Activated T-helper 17 cell treated with anti-CD3 and anti-CD28 coated beads, Interleukin-2, amount 50 U/mL, for 72 hours (primary cell): Measurements from ENCODE around the gene S100A7A. TPM values are rescaled to one million over a fixed set of nuclear protein-coding genes. Genes with fewer than 3 reads are reported as not detected.

Source experiments
- ATAC-seq: fragments of 150-1000 bp; cut with Tn5 transposase; replicated peaks from 2 replicates; pipeline ENCODE4 v1.10.0; 2021; ENCODE audit warnings: mild to moderate bottlenecking, moderate library complexity
- H3K27ac Mint-ChIP-seq: one replicate; pipeline ENCODE4 v1.8.0; 2022; ENCODE audit warnings: mixed read lengths
- H3K27me3 Mint-ChIP-seq: one replicate; pipeline ENCODE4 v1.8.0; 2022; ENCODE audit warnings: mixed read lengths
- H3K36me3 Mint-ChIP-seq: one replicate; pipeline ENCODE4 v1.8.0; 2022; ENCODE audit warnings: low read depth, mild to moderate bottlenecking, mixed read lengths
- H3K4me1 Mint-ChIP-seq: one replicate; pipeline ENCODE4 v1.8.0; 2022; ENCODE audit warnings: mixed read lengths
- H3K4me3 Mint-ChIP-seq: one replicate; pipeline ENCODE4 v1.8.0; 2022; ENCODE audit warnings: mild to moderate bottlenecking, mixed read lengths
- H3K9me3 Mint-ChIP-seq: one replicate; pipeline ENCODE4 v1.8.0; 2022; ENCODE audit warnings: mixed read lengths
- total RNA-seq, 2 donors: library from RNA; stranded (reverse); gene quantifications; one replicate each; pipeline ENCODE4 v1.2.3, GENCODE V29; 2022

S100A7A gene
- total RNA-seq = not detected

DNA sequence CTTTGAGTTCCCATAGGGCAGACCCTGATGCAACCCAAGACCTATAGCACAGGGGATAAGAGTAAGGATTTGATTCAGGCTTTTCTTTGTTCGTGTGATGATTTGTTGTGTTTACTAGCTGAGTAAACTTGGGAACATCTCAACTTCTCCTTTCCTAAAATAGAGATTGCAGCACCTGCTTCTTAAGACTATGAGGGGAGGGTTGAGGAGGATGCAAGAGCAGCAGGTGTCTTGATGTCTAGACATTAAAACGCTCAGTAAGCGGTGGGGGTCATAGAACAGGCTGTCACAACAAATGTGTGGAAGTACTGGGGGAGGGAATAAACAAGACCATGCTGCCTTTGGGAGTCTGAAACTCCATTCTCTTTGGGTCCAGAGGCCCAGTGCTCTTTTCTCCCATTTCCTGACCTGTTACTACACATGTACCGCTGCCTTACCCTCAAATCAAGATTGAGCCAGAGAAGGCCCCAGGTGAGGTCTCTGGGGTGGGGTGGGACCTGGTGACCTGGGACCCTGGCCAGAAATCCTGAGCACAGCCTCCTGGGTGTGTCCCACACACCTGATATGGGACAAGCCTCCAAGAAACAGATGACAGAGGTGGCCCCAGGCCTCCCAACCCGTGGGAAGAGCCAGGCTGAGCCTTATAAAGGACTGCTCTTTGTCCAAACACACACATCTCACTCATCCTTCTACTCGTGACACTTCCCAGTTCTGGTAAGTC is at the start of gene S100A7A:
S100A7A (plus strand) TSS at position 671 of the 721 bp plus-strand sequence. CDS start 1,563 bp downstream, outside the sequence.
- Mint-ChIP-seq H3K27me3 (peaks cover 26% of the 10 kb centered on the region), H3K4me1 (no peaks in the 10 kb centered on the region), H3K4me3 (no peak within 1 kb of the TSS), H3K27ac (no peak within 1 kb of the TSS), H3K36me3 (no peaks in the 10 kb centered on the region), H3K9me3 (peaks cover 4% of the 10 kb centered on the region)
- no peak for ATAC-seq

DNA sequence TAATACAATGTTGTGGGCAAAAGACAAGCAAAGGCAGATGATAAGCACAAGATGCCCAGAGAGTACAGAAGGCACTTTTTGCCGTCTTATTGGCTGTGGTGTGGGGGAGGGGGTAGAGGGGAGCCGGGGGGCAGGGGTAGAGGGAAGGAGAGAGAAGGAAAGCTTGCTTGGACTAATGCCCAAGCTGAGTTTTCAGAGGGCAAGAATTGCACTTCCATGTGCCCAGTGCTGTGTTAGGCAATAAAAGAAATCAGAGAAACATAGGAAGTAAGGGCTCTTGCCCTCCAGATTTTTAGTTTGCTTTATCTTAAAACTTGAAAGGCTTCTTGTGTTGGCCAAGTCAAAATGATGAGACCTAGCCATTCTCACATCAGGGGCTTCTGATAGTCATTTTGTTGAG is 49.2 kb upstream of the S100A7A start:
- no peak for ATAC-seq
- no peaks in the 10 kb centered on the region for H3K4me1 Mint-ChIP-seq
- H3K36me3 Mint-ChIP-seq = no peaks in the 10 kb centered on the region
- H3K27me3 Mint-ChIP-seq = peaks cover 18% of the 10 kb centered on the region
- no peaks in the 10 kb centered on the region for H3K9me3 Mint-ChIP-seq
- no peak overlapping the region for H3K27ac Mint-ChIP-seq
- H3K4me3 Mint-ChIP-seq = no peak overlapping the region

DNA sequence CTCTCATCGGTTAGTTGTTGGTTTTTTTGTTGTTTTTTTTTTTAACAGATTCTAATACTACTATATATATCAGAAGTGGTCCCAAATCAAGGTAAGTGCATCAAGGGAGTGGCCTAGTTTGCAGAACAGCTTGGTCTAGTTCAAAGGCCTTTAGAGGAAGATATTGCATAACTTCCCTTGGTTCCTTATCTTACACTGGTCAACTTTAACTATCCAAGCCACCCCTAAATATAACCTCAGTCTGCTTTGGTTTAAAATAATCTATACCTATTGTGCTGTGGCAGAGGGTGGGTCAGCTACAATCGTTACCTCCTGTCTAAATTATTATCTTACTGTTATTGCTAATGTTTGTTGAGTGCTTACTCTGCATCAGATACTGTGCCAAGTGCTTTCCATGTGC is 47.8 kb upstream of the S100A7A start:
- ATAC-seq = no peak
- H3K4me3 Mint-ChIP-seq = no peak overlapping the region
- H3K9me3 Mint-ChIP-seq = no peaks in the 10 kb centered on the region
- H3K27ac Mint-ChIP-seq = no peak overlapping the region
- H3K4me1 Mint-ChIP-seq = no peaks in the 10 kb centered on the region
- no peaks in the 10 kb centered on the region for H3K36me3 Mint-ChIP-seq
- H3K27me3 Mint-ChIP-seq = peaks cover 13% of the 10 kb centered on the region

DNA sequence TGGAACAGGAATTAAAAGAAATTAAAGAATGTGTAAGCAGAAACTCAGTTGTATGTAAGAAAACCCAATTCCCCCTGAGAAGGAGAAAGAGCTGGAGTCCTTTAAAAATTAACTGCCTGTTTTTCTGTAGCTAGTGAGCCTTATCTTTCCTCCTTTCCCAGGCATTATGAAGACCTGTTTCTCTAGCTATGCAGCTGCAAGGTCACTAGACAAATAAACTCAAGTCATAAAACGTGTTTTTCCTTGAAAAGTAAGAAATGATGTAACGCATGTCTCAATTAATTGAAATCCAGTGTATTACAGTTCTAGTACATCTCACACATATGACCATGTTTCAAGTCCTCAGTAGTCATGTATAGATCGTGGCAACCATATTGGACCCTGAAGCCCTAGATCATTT is 46.2 kb upstream of the S100A7A start:
- Mint-ChIP-seq H3K27ac (no peak overlapping the region), H3K36me3 (no peaks in the 10 kb centered on the region), H3K4me3 (no peak overlapping the region), H3K27me3 (peaks cover 11% of the 10 kb centered on the region), H3K4me1 (no peaks in the 10 kb centered on the region), H3K9me3 (no peaks in the 10 kb centered on the region)
- no peak for ATAC-seq

DNA sequence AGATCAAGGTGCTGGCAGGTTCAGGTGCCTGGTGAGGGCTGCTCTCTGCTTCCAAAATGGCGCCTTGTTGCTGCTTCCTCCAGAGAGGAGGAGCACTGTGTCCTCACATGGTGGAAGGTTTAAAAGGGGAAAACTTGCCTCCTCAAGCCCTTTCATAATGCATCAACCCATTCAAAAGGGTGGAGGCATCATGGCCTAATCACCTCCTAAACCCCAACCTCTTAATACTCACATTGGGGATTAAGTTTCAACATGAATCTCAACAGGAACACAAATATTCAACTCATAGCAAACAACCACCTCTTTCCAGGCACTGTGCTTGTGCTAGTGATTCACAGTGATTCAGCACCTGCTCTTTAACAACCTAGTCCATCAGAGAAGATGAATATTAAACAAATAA is 45.1 kb upstream of the S100A7A start:
- Mint-ChIP-seq H3K27me3 (peaks cover 8% of the 10 kb centered on the region), H3K4me1 (no peaks in the 10 kb centered on the region), H3K27ac (no peak overlapping the region), H3K36me3 (no peaks in the 10 kb centered on the region), H3K4me3 (no peak overlapping the region), H3K9me3 (no peaks in the 10 kb centered on the region)
- no peak for ATAC-seq

DNA sequence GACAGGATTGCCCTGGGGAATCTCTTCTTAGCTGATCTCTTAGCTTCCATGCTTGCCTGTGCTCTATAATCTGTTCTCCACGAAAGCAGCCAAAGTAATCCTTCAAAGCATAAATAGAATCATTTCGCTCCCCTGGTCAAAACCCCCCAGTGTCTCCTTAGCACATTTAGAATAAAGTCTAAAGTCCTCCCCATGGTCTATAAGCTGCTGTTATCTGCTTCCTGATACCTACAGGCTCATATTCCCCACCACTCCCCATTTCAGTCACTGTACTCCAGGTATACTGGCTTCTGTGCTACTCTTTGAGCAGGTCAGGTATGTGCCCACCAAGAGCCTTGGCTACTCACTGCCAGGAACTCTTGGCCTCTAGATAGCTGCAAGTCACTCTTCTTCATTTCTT is 43.7 kb upstream of the S100A7A start:
- no peaks in the 10 kb centered on the region for H3K4me1 Mint-ChIP-seq
- peaks cover 14% of the 10 kb centered on the region for H3K27me3 Mint-ChIP-seq
- H3K27ac Mint-ChIP-seq = no peak overlapping the region
- no peaks in the 10 kb centered on the region for H3K36me3 Mint-ChIP-seq
- H3K4me3 Mint-ChIP-seq = no peak overlapping the region
- ATAC-seq = no peak
- H3K9me3 Mint-ChIP-seq = no peaks in the 10 kb centered on the region

DNA sequence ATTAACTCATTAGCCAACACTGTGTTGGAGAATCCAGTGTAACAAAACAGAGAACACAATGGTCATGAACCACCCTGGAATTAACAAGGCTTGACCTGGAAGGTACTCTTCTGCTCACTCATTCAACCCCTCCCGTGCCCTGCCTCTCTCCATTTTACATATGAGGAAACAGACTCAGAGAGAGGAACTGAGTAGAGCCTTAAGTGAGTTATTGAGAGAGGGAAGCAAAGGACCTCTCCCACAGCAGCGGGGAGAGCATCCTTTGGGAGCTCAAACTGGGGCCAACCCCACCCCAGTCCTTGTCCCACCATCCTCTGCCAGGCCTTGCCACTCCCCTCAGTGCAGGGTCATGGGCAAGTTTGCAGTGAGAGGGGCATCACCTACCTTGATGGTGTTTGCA is 42.2 kb upstream of the S100A7A start:
- Mint-ChIP-seq H3K4me1 (no peaks in the 10 kb centered on the region), H3K36me3 (no peaks in the 10 kb centered on the region), H3K27ac (no peak overlapping the region), H3K4me3 (no peak overlapping the region), H3K27me3 (peaks cover 22% of the 10 kb centered on the region), H3K9me3 (no peaks in the 10 kb centered on the region)
- ATAC-seq = no peak

DNA sequence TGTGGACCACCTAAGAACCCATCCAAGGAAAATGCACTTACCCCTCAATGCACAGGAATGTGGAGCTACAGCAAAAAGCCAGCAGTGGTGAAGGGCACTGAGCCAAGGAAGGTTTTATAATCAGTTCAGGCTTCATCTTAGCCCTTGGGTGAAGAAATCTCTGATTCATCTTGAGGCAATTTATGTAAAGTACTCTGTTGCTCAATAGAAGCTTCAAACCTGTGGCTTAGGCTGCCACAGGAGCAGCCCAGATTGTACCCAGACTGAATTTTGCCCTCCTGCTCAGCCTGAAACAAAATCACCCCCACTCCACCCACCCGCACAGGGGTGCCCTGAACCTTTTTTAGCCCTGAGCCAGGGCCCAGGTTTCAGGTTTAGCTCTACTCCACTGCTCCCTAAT is 40.8 kb upstream of the S100A7A start, which contains the start of gene S100A12:
S100A12 (minus strand) TSS at position 111 of the 400 bp plus-strand sequence. CDS start 1,029 bp downstream, outside the sequence.
- H3K36me3 Mint-ChIP-seq = no peaks in the 10 kb centered on the region
- no peak for ATAC-seq
- H3K27me3 Mint-ChIP-seq = peaks cover 22% of the 10 kb centered on the region
- H3K9me3 Mint-ChIP-seq = no peaks in the 10 kb centered on the region
- no peak within 1 kb of the TSS for H3K4me3 Mint-ChIP-seq
- no peak within 1 kb of the TSS for H3K27ac Mint-ChIP-seq
- no peaks in the 10 kb centered on the region for H3K4me1 Mint-ChIP-seq

DNA sequence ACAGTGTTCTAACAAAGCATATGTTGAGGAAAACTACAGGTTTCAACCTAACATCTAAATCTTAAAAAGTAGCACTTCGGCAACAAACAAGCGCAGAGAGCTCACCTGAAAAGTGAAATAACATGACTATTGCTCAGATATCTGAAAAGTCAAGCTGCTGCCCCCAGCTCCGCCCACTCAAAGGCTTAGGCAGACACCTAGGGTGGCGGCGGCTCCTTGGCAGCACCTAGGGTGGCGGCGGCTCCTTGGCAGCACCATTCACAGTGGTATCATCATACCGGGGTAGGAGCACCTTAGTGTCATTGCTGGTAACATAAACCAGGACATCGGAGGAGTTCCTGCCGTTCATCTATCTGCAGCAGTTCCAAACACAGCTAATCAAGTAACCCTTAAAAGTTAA is 36.7 kb upstream of the S100A7A start:
- Mint-ChIP-seq H3K4me3 (no peak overlapping the region), H3K4me1 (no peaks in the 10 kb centered on the region), H3K27me3 (peaks cover 33% of the 10 kb centered on the region), H3K9me3 (peaks cover 10% of the 10 kb centered on the region), H3K36me3 (no peaks in the 10 kb centered on the region), H3K27ac (no peak overlapping the region)
- no peak for ATAC-seq

DNA sequence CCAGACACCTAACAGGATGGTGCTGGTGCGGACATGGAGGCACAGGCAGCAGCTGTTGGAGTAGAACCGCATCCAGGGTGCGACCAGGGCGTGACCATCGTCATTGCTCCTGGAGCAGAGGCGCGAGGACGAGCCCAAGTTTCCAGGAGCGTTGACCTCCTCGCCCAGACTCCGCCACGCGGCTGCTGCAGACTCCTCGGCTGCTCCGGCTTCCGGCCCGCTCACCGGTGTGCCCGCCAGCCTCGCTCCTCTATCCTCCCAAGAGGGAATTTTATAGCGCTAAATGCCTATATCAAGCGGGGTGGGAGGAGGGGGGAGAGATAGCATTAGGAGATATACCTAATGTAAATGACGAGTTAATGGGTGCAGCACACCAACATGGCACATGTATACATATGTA is 35.6 kb upstream of the S100A7A start:
- peaks cover 31% of the 10 kb centered on the region for H3K27me3 Mint-ChIP-seq
- H3K27ac Mint-ChIP-seq = no peak overlapping the region
- ATAC-seq = no peak
- H3K4me1 Mint-ChIP-seq = no peaks in the 10 kb centered on the region
- H3K9me3 Mint-ChIP-seq = peaks cover 10% of the 10 kb centered on the region
- H3K36me3 Mint-ChIP-seq = no peaks in the 10 kb centered on the region
- H3K4me3 Mint-ChIP-seq = no peak overlapping the region

DNA sequence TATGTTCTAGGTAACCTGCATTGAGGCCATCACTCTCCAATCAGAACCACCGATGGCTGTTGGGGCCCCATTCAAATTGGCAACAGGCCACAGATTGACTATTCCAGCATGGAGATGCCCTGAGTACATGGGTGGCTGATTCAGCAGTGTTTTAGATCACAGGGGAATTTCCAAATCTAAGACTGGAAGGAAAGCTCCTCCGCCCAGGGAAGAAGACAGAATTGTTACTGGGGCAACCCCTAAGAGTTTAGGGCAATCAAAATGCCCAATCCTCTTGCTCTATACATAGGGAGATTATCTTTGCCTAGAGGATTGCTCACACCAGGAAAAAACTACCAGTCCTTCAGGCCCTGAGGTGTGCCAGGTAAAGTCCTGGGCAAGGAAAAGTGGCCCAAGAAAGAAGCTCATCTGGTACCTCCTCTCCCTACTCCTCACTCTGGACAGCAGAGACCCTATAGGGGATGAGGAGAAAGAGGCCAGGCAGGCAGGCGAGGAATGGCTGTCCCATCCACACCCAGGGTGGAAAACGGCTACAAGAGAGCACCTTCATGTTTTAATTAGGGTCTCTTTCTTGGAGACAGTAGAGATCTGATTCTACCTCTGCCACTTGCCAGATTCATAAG is 31.3 kb upstream of the S100A7A start:
- ATAC-seq = no peak
- Mint-ChIP-seq H3K4me1 (no peaks in the 10 kb centered on the region), H3K27me3 (peaks cover 23% of the 10 kb centered on the region), H3K36me3 (no peaks in the 10 kb centered on the region), H3K9me3 (peaks cover 10% of the 10 kb centered on the region), H3K27ac (no peak overlapping the region), H3K4me3 (no peak overlapping the region)

DNA sequence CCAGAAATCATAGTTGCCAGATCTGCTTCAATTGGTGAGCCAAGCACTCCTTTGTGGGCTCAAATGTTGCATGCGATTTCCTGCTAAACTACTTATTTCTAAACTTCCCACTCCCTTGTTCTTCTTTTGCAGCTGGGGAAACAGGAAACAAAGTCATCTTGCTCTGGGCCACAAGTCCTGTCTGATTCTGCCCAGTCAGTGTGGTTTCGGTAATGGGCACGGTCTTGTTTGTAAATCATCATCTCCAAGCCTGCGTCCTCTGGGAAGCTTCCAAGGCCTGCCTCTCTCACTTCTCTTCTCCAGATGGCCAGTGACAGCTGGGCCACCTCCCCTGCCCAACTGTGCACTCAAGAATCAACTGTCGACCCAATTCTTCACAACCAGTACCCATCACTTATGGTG is 29.8 kb upstream of the S100A7A start:
- peak; percentile 37 for ATAC-seq
- Mint-ChIP-seq H3K27ac (peak overlapping the region; percentile 8), H3K27me3 (peaks cover 18% of the 10 kb centered on the region), H3K4me3 (no peak overlapping the region), H3K36me3 (no peaks in the 10 kb centered on the region), H3K4me1 (no peaks in the 10 kb centered on the region), H3K9me3 (peaks cover 5% of the 10 kb centered on the region)

DNA sequence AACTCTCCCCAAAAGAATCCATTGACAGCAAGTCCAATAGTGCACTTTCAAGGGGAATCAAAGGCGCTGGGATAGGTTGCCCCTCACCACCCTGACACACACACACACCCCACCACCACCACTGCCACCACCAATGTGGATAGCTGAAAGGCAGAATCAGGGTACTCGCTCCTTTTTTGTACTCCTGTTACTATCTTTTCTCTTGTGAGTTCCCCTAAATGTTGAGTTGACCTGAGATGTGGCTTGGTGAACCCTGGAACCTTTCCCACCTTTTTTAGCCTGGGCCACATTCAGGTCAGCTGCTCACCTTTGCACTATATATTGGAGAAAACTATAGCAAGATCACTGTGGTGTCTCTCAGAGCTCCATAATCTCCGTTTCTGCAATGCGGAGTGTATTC is 29.3 kb upstream of the S100A7A start:
- no peak overlapping the region for H3K4me3 Mint-ChIP-seq
- no peak for ATAC-seq
- no peaks in the 10 kb centered on the region for H3K9me3 Mint-ChIP-seq
- no peaks in the 10 kb centered on the region for H3K4me1 Mint-ChIP-seq
- peak overlapping the region; percentile 8 for H3K27ac Mint-ChIP-seq
- peaks cover 13% of the 10 kb centered on the region for H3K27me3 Mint-ChIP-seq
- no peaks in the 10 kb centered on the region for H3K36me3 Mint-ChIP-seq

DNA sequence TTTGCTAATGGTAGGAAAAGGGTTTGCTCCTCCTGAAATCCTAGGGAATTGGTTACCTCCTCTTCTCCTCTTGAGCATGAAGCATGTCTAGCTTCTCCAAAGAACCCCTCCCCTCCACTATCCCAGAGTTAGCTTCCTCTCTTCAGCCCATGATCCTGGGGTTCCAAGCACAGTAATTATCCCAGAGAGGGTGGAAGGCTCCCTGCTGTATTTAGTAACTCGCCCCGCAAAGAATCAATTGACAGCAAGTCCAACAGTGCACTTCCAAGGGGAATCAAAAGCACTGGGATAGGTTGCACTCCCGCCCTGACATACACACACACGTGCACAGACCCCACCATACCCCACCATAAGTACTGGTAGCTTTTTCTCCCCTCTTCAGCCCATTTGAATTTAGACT is 28.5 kb upstream of the S100A7A start:
- no peak for ATAC-seq
- no peaks in the 10 kb centered on the region for H3K4me1 Mint-ChIP-seq
- no peak overlapping the region for H3K27ac Mint-ChIP-seq
- H3K27me3 Mint-ChIP-seq = peaks cover 9% of the 10 kb centered on the region
- H3K36me3 Mint-ChIP-seq = no peaks in the 10 kb centered on the region
- H3K4me3 Mint-ChIP-seq = no peak overlapping the region
- H3K9me3 Mint-ChIP-seq = no peaks in the 10 kb centered on the region

DNA sequence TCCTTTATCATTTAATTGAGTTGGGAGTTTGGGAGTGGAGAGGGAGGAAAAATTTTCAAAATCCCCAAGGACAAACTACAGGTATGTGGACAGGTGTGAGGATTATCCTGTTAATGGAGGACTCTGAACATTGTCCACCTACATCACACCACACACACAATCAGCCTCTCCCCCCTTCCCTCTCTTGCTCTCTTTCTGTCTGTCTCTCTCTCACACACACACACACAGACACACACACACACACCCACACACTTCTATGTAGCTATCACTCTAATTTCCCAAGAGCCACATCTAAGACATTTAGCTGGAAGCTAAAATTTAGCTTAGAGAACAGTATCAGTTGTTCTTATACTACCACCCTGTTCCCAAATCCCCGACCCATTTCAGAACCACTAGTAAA is 26.9 kb upstream of the S100A7A start:
- H3K27ac Mint-ChIP-seq = no peak overlapping the region
- H3K4me1 Mint-ChIP-seq = no peaks in the 10 kb centered on the region
- H3K36me3 Mint-ChIP-seq = no peaks in the 10 kb centered on the region
- H3K4me3 Mint-ChIP-seq = no peak overlapping the region
- ATAC-seq = no peak
- peaks cover 13% of the 10 kb centered on the region for H3K27me3 Mint-ChIP-seq
- H3K9me3 Mint-ChIP-seq = no peaks in the 10 kb centered on the region
